ENCODE results near the gene CLCF1.
"Not testable (repeated sequence)": the region's sequence is repeated elsewhere in the genome, so short reads cannot be mapped to it uniquely, and the experiment has no call there.

CLCF1 gene

GRCh38 chr11:67320011-67320410, 53.4 kb downstream of the CLCF1 start:
- H3K27ac Mint-ChIP-seq, result no peak overlapping the region
- no peaks in the 10 kb centered on the region for H3K27me3 Mint-ChIP-seq
- no peaks in the 10 kb centered on the region for H3K36me3 Mint-ChIP-seq
- H3K4me1 Mint-ChIP-seq, result peaks cover 7% of the 10 kb centered on the region
- H3K9me3 Mint-ChIP-seq, result no peaks in the 10 kb centered on the region
- H3K4me3 Mint-ChIP-seq, result no peak overlapping the region
- no peak for ATAC-seq

GRCh38 chr11:67318876-67319275, 54.5 kb downstream of the CLCF1 start:
- not testable (repeated sequence) for H3K9me3 Mint-ChIP-seq, H3K4me1 Mint-ChIP-seq, H3K36me3 Mint-ChIP-seq, H3K27me3 Mint-ChIP-seq, H3K4me3 Mint-ChIP-seq, H3K27ac Mint-ChIP-seq, ATAC-seq

GRCh38 chr11:67317888-67318555, 55.4 kb downstream of the CLCF1 start:
- Mint-ChIP-seq H3K27me3 (no peaks in the 10 kb centered on the region), H3K36me3 (no peaks in the 10 kb centered on the region), H3K9me3 (no peaks in the 10 kb centered on the region), H3K4me1 (peaks cover 13% of the 10 kb centered on the region), H3K4me3 (peak overlapping the region; percentile 92), H3K27ac (peak overlapping the region; percentile 85)
- ATAC-seq, result peak; percentile 49

DNA sequence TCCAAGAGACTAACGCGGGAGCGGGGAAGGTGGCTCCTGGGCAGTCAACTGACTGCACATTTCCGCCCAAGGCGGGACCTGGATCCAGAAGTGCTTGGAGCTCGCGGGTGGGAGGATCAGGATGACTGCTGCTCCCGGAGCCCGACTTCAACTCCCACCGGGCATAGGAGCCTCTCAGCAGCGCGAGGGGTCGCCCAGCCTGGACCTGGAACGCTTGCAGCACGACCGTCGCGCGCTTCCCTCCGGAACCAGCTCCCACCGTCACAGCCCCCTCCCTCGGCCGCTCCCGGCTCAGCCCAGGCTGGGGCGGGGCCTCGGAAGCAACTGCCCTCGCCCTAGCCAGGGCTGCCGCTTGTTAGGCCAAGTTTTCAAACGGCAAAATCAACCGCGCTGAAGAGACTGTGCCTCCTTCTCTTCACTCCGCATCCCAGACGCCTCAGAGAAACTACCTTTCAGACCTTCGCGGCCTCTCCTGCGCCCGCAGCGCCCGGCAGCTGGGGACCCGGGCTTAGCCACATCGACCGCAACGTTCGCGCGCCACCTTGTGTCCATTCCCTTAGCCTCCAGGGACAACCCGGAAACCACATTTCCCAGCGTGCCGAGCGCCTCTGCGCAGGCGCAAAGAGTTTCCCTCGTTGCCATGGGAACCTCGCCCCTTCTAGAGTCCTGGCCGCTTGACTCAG, 56.1 kb downstream of the CLCF1 start:
- H3K4me3 Mint-ChIP-seq, result peak overlapping the region; percentile 92
- no peaks in the 10 kb centered on the region for H3K36me3 Mint-ChIP-seq
- H3K9me3 Mint-ChIP-seq, result no peaks in the 10 kb centered on the region
- peak; percentile 92 for ATAC-seq
- no peaks in the 10 kb centered on the region for H3K27me3 Mint-ChIP-seq
- H3K4me1 Mint-ChIP-seq, result peaks cover 20% of the 10 kb centered on the region
- peak overlapping the region; percentile 85 for H3K27ac Mint-ChIP-seq

DNA sequence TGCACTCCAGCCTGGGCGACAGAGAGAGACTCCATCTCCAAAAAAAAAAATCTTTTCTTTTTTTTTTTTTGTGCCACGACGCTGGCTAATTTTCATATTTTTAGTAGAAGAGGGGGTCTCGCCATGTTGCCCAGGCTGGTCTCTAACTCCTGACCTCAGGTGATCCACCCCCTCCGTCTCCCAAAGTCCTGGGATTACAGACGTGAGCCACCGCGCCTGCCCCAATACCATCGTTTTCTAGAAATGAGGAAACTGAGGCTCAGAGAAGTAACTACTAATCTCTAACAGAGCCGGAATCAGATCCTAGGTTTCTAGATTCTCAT, 56.6 kb downstream of the CLCF1 start:
- Mint-ChIP-seq H3K36me3 (no peaks in the 10 kb centered on the region), H3K4me1 (peaks cover 22% of the 10 kb centered on the region), H3K9me3 (no peaks in the 10 kb centered on the region), H3K27ac (peak overlapping the region; percentile 85), H3K4me3 (peak overlapping the region; percentile 92), H3K27me3 (no peaks in the 10 kb centered on the region)
- ATAC-seq, result no peak

GRCh38 chr11:67315325-67315909, 58.0 kb downstream of the CLCF1 start:
- ATAC-seq, result no peak
- Mint-ChIP-seq H3K36me3 (no peaks in the 10 kb centered on the region), H3K27me3 (no peaks in the 10 kb centered on the region), H3K9me3 (no peaks in the 10 kb centered on the region), H3K27ac (no peak overlapping the region), H3K4me1 (peaks cover 22% of the 10 kb centered on the region), H3K4me3 (no peak overlapping the region)

DNA sequence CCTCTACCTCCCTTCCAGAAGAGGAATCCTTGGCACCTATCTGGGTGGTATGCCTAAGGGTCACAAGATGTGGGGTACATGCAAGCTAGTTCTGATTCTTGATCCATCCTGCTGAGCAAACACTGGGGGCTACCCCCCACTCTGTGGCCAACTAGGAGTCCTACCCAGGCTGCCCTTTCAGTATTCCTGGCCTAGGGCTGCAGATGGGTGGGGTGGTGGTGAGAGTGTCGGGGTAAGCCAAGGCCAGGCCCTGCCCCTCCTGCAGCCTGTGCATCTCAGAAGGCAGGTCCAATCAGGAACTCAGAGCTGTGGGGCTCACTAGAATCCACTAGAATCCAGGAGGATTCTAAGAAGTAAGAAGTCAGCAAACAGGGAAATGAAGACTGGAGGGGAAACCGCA, 59.2 kb downstream of the CLCF1 start:
- Mint-ChIP-seq H3K9me3 (no peaks in the 10 kb centered on the region), H3K4me1 (peaks cover 22% of the 10 kb centered on the region), H3K27ac (peak overlapping the region; percentile 14), H3K36me3 (no peaks in the 10 kb centered on the region), H3K27me3 (no peaks in the 10 kb centered on the region), H3K4me3 (no peak overlapping the region)
- ATAC-seq, result no peak

Measured in stimulated activated memory B cell treated with anti-CD40 and anti-IgM and Interleukin-4, amounts not matched to agents 10 μg/mL and 1 μg/mL and 100 μg/mL, for 72 hours (primary cell).